Glutamatergic neuron (in vitro differentiated cells): Measurements from ENCODE around the gene LAMC1. TPM values are rescaled to one million over a fixed set of nuclear protein-coding genes. Genes with fewer than 3 reads are reported as not detected.

Source experiments
- DNase-seq: peaks from one replicate; pipeline ENCODE4 v3.0.0; 2022
- H3K27ac Mint-ChIP-seq: one replicate; pipeline ENCODE4 v1.8.0; 2020; ENCODE audit warnings: mild to moderate bottlenecking, mixed read lengths, inconsistent platforms; ENCODE audit not compliant: unreplicated experiment
- H3K27me3 Mint-ChIP-seq: one replicate; pipeline ENCODE4 v1.8.0; 2020; ENCODE audit warnings: mild to moderate bottlenecking, moderate library complexity, mixed read lengths, inconsistent platforms; ENCODE audit not compliant: unreplicated experiment
- H3K36me3 Mint-ChIP-seq: one replicate; pipeline ENCODE4 v1.8.0; 2020; ENCODE audit warnings: mild to moderate bottlenecking, mixed read lengths, inconsistent platforms; ENCODE audit not compliant: unreplicated experiment
- H3K4me1 Mint-ChIP-seq: one replicate; pipeline ENCODE4 v1.8.0; 2020; ENCODE audit warnings: mild to moderate bottlenecking, low read depth, mixed read lengths, inconsistent platforms; ENCODE audit not compliant: unreplicated experiment
- H3K4me3 Mint-ChIP-seq: one replicate; pipeline ENCODE4 v1.8.0; 2020; ENCODE audit warnings: mild to moderate bottlenecking, mixed read lengths, inconsistent platforms; ENCODE audit not compliant: unreplicated experiment
- H3K9me3 Mint-ChIP-seq: one replicate; pipeline ENCODE4 v1.8.0; 2020; ENCODE audit warnings: mild to moderate bottlenecking, moderate library complexity, mixed read lengths, inconsistent platforms; ENCODE audit not compliant: unreplicated experiment
- total RNA-seq: library from RNA; stranded (reverse); fragmentation: NEBNext Ultra II Directional; extraction: Animal tissue kit (Norgen Biotek cat#: 25700); gene quantifications from one replicate; pipeline ENCODE4 v1.2.1, GENCODE V29; 2021; ENCODE audit not compliant: unreplicated experiment
- TF ChIP-seq, protein P1 (sequence below): fragments of 200-600 bp; sonication (generic); IDR thresholded peaks from one replicate; pipeline ENCODE4 v1.5.0; 2021; ENCODE audit not compliant: partially characterized antibody, unreplicated experiment

Gene LAMC1
- total RNA-seq, 1 donor from 2014 or later = 51.8 TPM

GRCh38 chr1:182984621-182985020 lies 38.6 kb upstream of the LAMC1 start:
- Mint-ChIP-seq H3K4me3 (no peak overlapping the region), H3K27ac (no peak overlapping the region), H3K4me1 (no peaks in the 10 kb centered on the region), H3K9me3 (no peaks in the 10 kb centered on the region), H3K36me3 (no peaks in the 10 kb centered on the region), H3K27me3 (peaks cover 2% of the 10 kb centered on the region)
- TF ChIP-seq, protein P1, sequence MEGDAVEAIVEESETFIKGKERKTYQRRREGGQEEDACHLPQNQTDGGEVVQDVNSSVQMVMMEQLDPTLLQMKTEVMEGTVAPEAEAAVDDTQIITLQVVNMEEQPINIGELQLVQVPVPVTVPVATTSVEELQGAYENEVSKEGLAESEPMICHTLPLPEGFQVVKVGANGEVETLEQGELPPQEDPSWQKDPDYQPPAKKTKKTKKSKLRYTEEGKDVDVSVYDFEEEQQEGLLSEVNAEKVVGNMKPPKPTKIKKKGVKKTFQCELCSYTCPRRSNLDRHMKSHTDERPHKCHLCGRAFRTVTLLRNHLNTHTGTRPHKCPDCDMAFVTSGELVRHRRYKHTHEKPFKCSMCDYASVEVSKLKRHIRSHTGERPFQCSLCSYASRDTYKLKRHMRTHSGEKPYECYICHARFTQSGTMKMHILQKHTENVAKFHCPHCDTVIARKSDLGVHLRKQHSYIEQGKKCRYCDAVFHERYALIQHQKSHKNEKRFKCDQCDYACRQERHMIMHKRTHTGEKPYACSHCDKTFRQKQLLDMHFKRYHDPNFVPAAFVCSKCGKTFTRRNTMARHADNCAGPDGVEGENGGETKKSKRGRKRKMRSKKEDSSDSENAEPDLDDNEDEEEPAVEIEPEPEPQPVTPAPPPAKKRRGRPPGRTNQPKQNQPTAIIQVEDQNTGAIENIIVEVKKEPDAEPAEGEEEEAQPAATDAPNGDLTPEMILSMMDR = no peak
- no peak for DNase-seq

- Mint-ChIP-seq H3K27me3 (peaks cover 2% of the 10 kb centered on the region), H3K9me3 (no peaks in the 10 kb centered on the region), H3K4me3 (no peak overlapping the region), H3K36me3 (no peaks in the 10 kb centered on the region), H3K27ac (no peak overlapping the region), H3K4me1 (no peaks in the 10 kb centered on the region)
- TF ChIP-seq, protein P1 = no peak
- no peak for DNase-seq
Measured at GRCh38 chr1:182985876-182986275, 37.3 kb upstream of the LAMC1 start.

DNA sequence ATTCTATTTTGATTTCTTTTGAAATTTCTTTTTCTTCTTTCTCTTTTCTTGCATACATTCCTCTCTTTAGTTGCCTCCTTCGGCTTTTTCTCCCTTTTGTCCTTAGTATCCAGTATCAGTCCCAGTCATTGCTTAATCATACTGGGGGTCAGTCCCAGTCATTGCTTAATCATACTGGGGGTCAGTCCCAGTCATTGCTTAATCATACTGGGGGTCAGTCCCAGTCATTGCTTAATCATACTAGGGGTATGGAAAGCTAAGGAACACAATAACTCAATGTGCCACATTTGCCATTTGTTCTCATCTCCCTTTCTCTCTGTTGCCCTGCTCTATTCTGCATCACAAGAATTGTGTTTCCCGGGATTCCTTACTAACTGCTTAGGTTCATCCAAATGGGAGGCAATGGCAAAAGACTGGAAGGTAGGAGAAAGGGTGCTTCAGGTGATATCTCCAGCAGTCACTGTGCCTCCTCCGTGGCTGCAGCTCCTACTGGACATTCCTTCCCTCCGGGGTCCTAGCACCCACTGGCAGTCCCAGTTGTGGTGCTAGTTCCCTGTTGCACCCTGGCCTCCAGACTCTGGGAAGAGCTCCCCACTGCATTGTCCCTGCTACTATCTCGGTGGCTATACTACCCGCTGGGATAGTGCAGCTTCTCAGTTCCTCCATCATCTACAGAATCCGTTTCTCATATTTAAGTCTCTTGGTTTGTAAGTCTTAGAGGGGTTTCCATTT lies 32.6 kb upstream of the LAMC1 start:
- no peaks in the 10 kb centered on the region for H3K9me3 Mint-ChIP-seq
- H3K27ac Mint-ChIP-seq = no peak overlapping the region
- no peak for DNase-seq
- no peaks in the 10 kb centered on the region for H3K36me3 Mint-ChIP-seq
- H3K27me3 Mint-ChIP-seq = peaks cover 2% of the 10 kb centered on the region
- no peak overlapping the region for H3K4me3 Mint-ChIP-seq
- TF ChIP-seq, protein P1 = no peak
- H3K4me1 Mint-ChIP-seq = no peaks in the 10 kb centered on the region

DNA sequence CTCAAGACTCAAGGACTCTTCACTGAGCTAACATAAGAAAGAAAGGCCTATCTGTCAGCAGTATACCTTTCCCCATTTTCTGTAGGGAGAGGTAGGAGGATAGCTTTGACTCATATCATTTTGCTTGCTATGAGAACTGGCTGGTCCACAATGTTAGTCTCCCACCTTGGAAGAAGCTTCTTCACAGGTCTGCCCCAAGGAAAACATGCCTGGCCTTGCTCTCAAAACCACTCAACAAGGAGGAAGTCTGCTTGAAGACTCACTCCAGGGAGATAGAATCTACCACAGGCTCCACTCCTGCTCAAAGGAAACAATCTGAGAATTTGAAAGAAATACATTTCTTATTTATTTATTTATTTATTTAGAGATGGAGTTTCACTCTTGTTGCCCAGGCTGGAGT lies 29.5 kb upstream of the LAMC1 start:
- Mint-ChIP-seq H3K4me3 (no peak overlapping the region), H3K9me3 (no peaks in the 10 kb centered on the region), H3K27me3 (no peaks in the 10 kb centered on the region), H3K4me1 (no peaks in the 10 kb centered on the region), H3K27ac (no peak overlapping the region), H3K36me3 (no peaks in the 10 kb centered on the region)
- TF ChIP-seq, protein P1 = no peak
- DNase-seq = no peak

- DNase-seq = no peak
- H3K36me3 Mint-ChIP-seq = no peaks in the 10 kb centered on the region
- TF ChIP-seq, protein P1 = no peak
Measured at GRCh38 chr1:182995894-182996293, 27.3 kb upstream of the LAMC1 start.

More at GRCh38 chr1:182995894-182996293, 27.3 kb upstream of the LAMC1 start:
- no peaks in the 10 kb centered on the region for H3K27me3 Mint-ChIP-seq
- H3K4me1 Mint-ChIP-seq = no peaks in the 10 kb centered on the region
- no peaks in the 10 kb centered on the region for H3K9me3 Mint-ChIP-seq
- no peak overlapping the region for H3K4me3 Mint-ChIP-seq
- no peak overlapping the region for H3K27ac Mint-ChIP-seq
